Keratinocyte (primary cell): Measurements from ENCODE around the gene MEGF8. TPM values are rescaled to one million over a fixed set of nuclear protein-coding genes. Genes with fewer than 3 reads are reported as not detected.

Source experiments
- DNase-seq: peaks from one replicate; pipeline ENCODE4 v3.0.0-alpha.2; 2011; ENCODE audit warnings: low read depth, missing footprints, low spot score
- FAIRE-seq: peaks from 2 replicates; lab custom pipeline; 2011; peaks lifted over from hg19 to GRCh38; lab: Jason Lieb, UNC
- H2AFZ ChIP-seq: 2 replicates; pipeline ENCODE4 v1.6.0; 2012; ENCODE audit warnings: low read length, control low read depth, inconsistent platforms; ENCODE audit not compliant: control insufficient read depth
- H3K27ac ChIP-seq: 2 replicates; pipeline ENCODE4 v1.5.1; 2011; ENCODE audit warnings: low read length; ENCODE audit not compliant: control insufficient read depth, insufficient read depth
- H3K27me3 ChIP-seq: 3 replicates; pipeline ENCODE4 v1.6.0; 2011; ENCODE audit warnings: low read length; ENCODE audit not compliant: control insufficient read depth, insufficient read depth; ENCODE audit errors: extremely low read depth
- H3K36me3 ChIP-seq, 2 experiments: 2 replicates in 1 of 2; 3 replicates in 1 of 2; pipeline ENCODE4 v1.5.1; 2011; ENCODE audit warnings: low read length in 2 of 2, mild to moderate bottlenecking in 1 of 2; ENCODE audit not compliant: control insufficient read depth in 2 of 2, insufficient read depth in 2 of 2; ENCODE audit errors: extremely low read depth in 1 of 2
- H3K4me1 ChIP-seq: 3 replicates; pipeline ENCODE4 v1.5.1; 2011; ENCODE audit warnings: low read length; ENCODE audit not compliant: control insufficient read depth, insufficient read depth; ENCODE audit errors: extremely low read depth
- H3K4me2 ChIP-seq: 3 replicates; pipeline ENCODE4 v1.6.0; 2011; ENCODE audit warnings: low read depth, low read length; ENCODE audit not compliant: control insufficient read depth, insufficient read depth; ENCODE audit errors: extremely low read depth
- H3K4me3 ChIP-seq, 3 experiments: fragments of 200-600 bp in 1 of 3; sonication (generic) in 1 of 3; 2 replicates in 2 of 3; 3 replicates in 1 of 3; pipeline ENCODE4 v1.5.1; 2011 to 2016; ENCODE audit warnings: low read length in 3 of 3, mild to moderate bottlenecking in 3 of 3, control low read depth in 2 of 3, inconsistent platforms in 1 of 3, low read depth in 1 of 3, mixed read lengths in 1 of 3, mixed run types in 1 of 3, moderate library complexity in 1 of 3; ENCODE audit not compliant: control insufficient read depth in 2 of 3, insufficient read depth in 2 of 3; ENCODE audit errors: extremely low read depth in 1 of 3
- H3K79me2 ChIP-seq: 2 replicates; pipeline ENCODE4 v1.6.0; 2012; ENCODE audit warnings: low read length; ENCODE audit not compliant: control insufficient read depth, insufficient read depth
- H3K9ac ChIP-seq: 3 replicates; pipeline ENCODE4 v1.6.0; 2011; ENCODE audit warnings: low read length; ENCODE audit not compliant: control insufficient read depth, insufficient read depth; ENCODE audit errors: extremely low read depth
- H3K9me1 ChIP-seq: 3 replicates; pipeline ENCODE4 v1.6.0; 2011; ENCODE audit warnings: low read length; ENCODE audit not compliant: control insufficient read depth, insufficient read depth; ENCODE audit errors: extremely low read depth
- H3K9me3 ChIP-seq: 2 replicates; pipeline ENCODE4 v1.5.1; 2012; ENCODE audit warnings: low read depth, low read length; ENCODE audit not compliant: control insufficient read depth
- H4K20me1 ChIP-seq: 3 replicates; pipeline ENCODE4 v1.6.0; 2011; ENCODE audit warnings: low read length; ENCODE audit not compliant: control insufficient read depth, insufficient read depth; ENCODE audit errors: extremely low read depth
- CTCF ChIP-seq, 3 experiments: IDR thresholded peaks in 1 of 3; conservative IDR thresholded peaks in 1 of 3; optimal IDR thresholded peaks in 1 of 3; 2 replicates in 2 of 3; 3 replicates in 1 of 3; pipeline versions ENCODE3 to v1.5.1; 2011; ENCODE audit warnings: low read length in 3 of 3, mild to moderate bottlenecking in 3 of 3, moderate library complexity in 2 of 3, control low read depth in 1 of 3, inconsistent platforms in 1 of 3; ENCODE audit not compliant: insufficient read depth in 2 of 3; ENCODE audit errors: extremely low read depth in 1 of 3
- EZH2 ChIP-seq: IDR thresholded peaks from one replicate; pipeline ENCODE4 v1.6.1; 2012; ENCODE audit warnings: inconsistent platforms, mild to moderate bottlenecking, low read length, moderate library complexity
- dilution Hi-C: fragments of 300-500 bp; cut with MboI; formaldehyde crosslinking; loops from one replicate; pipeline ENCODE4 v1.7.0; 2020; ENCODE audit warnings: low sequenced_read_pairs; ENCODE audit not compliant: extremely low pct_ligation_motif_present
- polyA plus RNA-seq, 5 experiments: library from polyadenylated mRNA; depleted of rRNA in 3 of 5; stranded (reverse) in 3 of 5; stranded (forward) in 1 of 5; unstranded in 1 of 5; fragments of >200 nt; gene quantifications; 1 replicate in 1 of 5; 2 replicates in 3 of 5; 3 replicates in 1 of 5; pipeline versions ENCODE4 v1.2.1 to v1.2.3, GENCODE V29; 2011 to 2012; ENCODE audit warnings: missing spikeins in 2 of 5, low read depth in 1 of 5, low replicate concordance in 1 of 5

MEGF8 gene
- polyA plus RNA-seq, 1 donor (not counting 4 experiments of a cell fraction or from before 2014, with no cell fraction given): 4.1 TPM

- Histone ChIP-seq H4K20me1 (no peaks in the 10 kb centered on the region), H3K9me1 (no peaks in the 10 kb centered on the region), H3K36me3 (peaks cover 0 to 3% of the 10 kb centered on the region in 2 experiments), H3K27ac (no peak overlapping the region), H3K4me3 (no peak overlapping the region), H3K79me2 (no peaks in the 10 kb centered on the region), H3K9me3 (no peaks in the 10 kb centered on the region), H3K9ac (no peak overlapping the region), H3K4me1 (no peaks in the 10 kb centered on the region), H3K27me3 (no peaks in the 10 kb centered on the region), H2AFZ (no peak overlapping the region), H3K4me2 (no peak overlapping the region)
- FAIRE-seq (no peak), DNase-seq (no peak)
- dilution Hi-C loops: no loop called here
- TF ChIP-seq CTCF (optimal IDR thresholded peaks at IDR 0.05 in 1 of 3, IDR thresholded peaks at IDR 0.05 in 1 of 3, conservative IDR thresholded peaks at IDR 0.05 in 1 of 3; ENCODE audit: extremely low read depth in 1 of 3, insufficient read depth in 2 of 3, low read length in 3 of 3) (no peak), EZH2 (no peak)
These were observed 24.1 kb downstream of the MEGF8 start for GRCh38 chr19:42349378-42350107.

- dilution Hi-C loops: no loop called here
- no peak overlapping the region for H3K4me3 ChIP-seq
- no peak overlapping the region for H3K4me2 ChIP-seq
- H4K20me1 ChIP-seq: no peaks in the 10 kb centered on the region
- H3K27ac ChIP-seq: no peak overlapping the region
- peaks cover 0 to 3% of the 10 kb centered on the region in 2 experiments for H3K36me3 ChIP-seq
- no peak overlapping the region for H2AFZ ChIP-seq
- no peaks in the 10 kb centered on the region for H3K9me1 ChIP-seq
- DNase-seq (no peak), FAIRE-seq (no peak)
- H3K4me1 ChIP-seq: no peaks in the 10 kb centered on the region
- no peaks in the 10 kb centered on the region for H3K79me2 ChIP-seq
- no peak overlapping the region for H3K9ac ChIP-seq
- TF ChIP-seq EZH2: no peak
- no peak for TF ChIP-seq CTCF (optimal IDR thresholded peaks at IDR 0.05 in 1 of 3, IDR thresholded peaks at IDR 0.05 in 1 of 3, conservative IDR thresholded peaks at IDR 0.05 in 1 of 3; ENCODE audit: extremely low read depth in 1 of 3, insufficient read depth in 2 of 3, low read length in 3 of 3)
- H3K9me3 ChIP-seq: no peaks in the 10 kb centered on the region
- H3K27me3 ChIP-seq: no peaks in the 10 kb centered on the region
These were observed 25.0 kb downstream of the MEGF8 start for GRCh38 chr19:42350417-42350816.
